Caco-2 (cell line): ENCODE measurements around the gene UBE2D3. TPM values are rescaled to one million over a fixed set of nuclear protein-coding genes. Genes with fewer than 3 reads are reported as not detected.
A peak's percentile ranks its signal among the peaks of the same experiment; 100 is the strongest.

Experiments used
- BruUV-seq: library from RNA; stranded (reverse); fragments of 400-500 nt; replicated peaks from 2 replicates; lab custom pipeline; 2021; lab: Mats Ljungman, UMichigan
- CTCF ChIA-PET: fragments of 300-600 bp; sonication (Branson Sonifier 250); formaldehyde crosslinking; loops from one replicate; lab custom pipeline; 2022; ENCODE audit warnings: antibody characterized with exemption; lab: Charles Lee
- POLR2A ChIA-PET: fragments of 300-600 bp; sonication (Branson Sonifier 250); formaldehyde crosslinking; loops from one replicate; lab custom pipeline; 2022; ENCODE audit warnings: antibody characterized with exemption; lab: Charles Lee
- DNase-seq, 2 experiments: peaks; one replicate each; pipeline versions ENCODE4 v3.0.0 to v3.0.0-alpha.2; 2020 to 2022
- H3K27me3 ChIP-seq: replicated peaks from 2 replicates; pipeline ENCODE4 v1.6.0; 2011; ENCODE audit warnings: low read length; ENCODE audit not compliant: control insufficient read depth, insufficient read depth
- H3K36me3 ChIP-seq: 2 replicates; pipeline ENCODE4 v1.5.1; 2011; ENCODE audit warnings: low read length; ENCODE audit not compliant: control insufficient read depth, insufficient read depth
- H3K4me1 ChIP-seq: fragments of 250-450 bp; sonication (Bioruptor Pico); 2 replicates; pipeline ENCODE4 v1.5.1; 2020; ENCODE audit warnings: mild to moderate bottlenecking
- H3K4me3 ChIP-seq: 2 replicates; pipeline ENCODE4 v1.5.1; 2011; ENCODE audit warnings: low read depth, mild to moderate bottlenecking, control low read depth, low read length
- H3K9me3 ChIP-seq: fragments of 250-450 bp; sonication (Bioruptor Pico); 2 replicates; pipeline ENCODE4 v1.5.1; 2020; ENCODE audit warnings: mild to moderate bottlenecking, moderate library complexity
- H3K27ac Mint-ChIP-seq: one replicate; pipeline ENCODE4 v1.8.0; 2022; ENCODE audit warnings: mixed read lengths; ENCODE audit not compliant: unreplicated experiment
- H3K27me3 Mint-ChIP-seq: one replicate; pipeline ENCODE4 v1.8.0; 2022; ENCODE audit warnings: mixed read lengths; ENCODE audit not compliant: insufficient read depth, unreplicated experiment
- H3K36me3 Mint-ChIP-seq: one replicate; pipeline ENCODE4 v1.8.0; 2022; ENCODE audit warnings: mild to moderate bottlenecking, mixed read lengths; ENCODE audit not compliant: insufficient read depth, unreplicated experiment
- H3K4me1 Mint-ChIP-seq: one replicate; pipeline ENCODE4 v1.8.0; 2022; ENCODE audit warnings: low read depth, mixed read lengths; ENCODE audit not compliant: unreplicated experiment
- H3K4me3 Mint-ChIP-seq: one replicate; pipeline ENCODE4 v1.8.0; 2022; ENCODE audit warnings: mild to moderate bottlenecking, moderate library complexity, mixed read lengths; ENCODE audit not compliant: unreplicated experiment
- H3K9me3 Mint-ChIP-seq: one replicate; pipeline ENCODE4 v1.8.0; 2022; ENCODE audit warnings: mixed read lengths; ENCODE audit not compliant: unreplicated experiment
- CTCF ChIP-seq, 2 experiments: fragments of 200-600 bp in 1 of 2; IDR thresholded peaks; 1 replicate in 1 of 2; 2 replicates in 1 of 2; pipeline versions ENCODE4 v1.5.1 to v1.8.0; 2011 to 2022; ENCODE audit warnings: antibody characterized with exemption in 1 of 2, control low read depth in 1 of 2, inconsistent platforms in 1 of 2, low read depth in 1 of 2, low read length in 1 of 2, mild to moderate bottlenecking in 1 of 2, moderate library complexity in 1 of 2; ENCODE audit not compliant: insufficient read depth in 1 of 2, severe bottlenecking in 1 of 2, unreplicated experiment in 1 of 2
- intact Hi-C: fragments of 100-400 bp; cut with micrococcal nuclease; formaldehyde crosslinking; loops from one replicate; pipeline ENCODE4 v1.10.0; 2022; ENCODE audit not compliant: unreplicated experiment
- total RNA-seq: library from RNA; stranded (reverse); gene quantifications from 2 replicates; pipeline ENCODE4 v1.2.3, GENCODE V29; 2022

The UBE2D3 gene
- total RNA-seq, 1 experiment from 2014 or later, result 305 TPM

DNA sequence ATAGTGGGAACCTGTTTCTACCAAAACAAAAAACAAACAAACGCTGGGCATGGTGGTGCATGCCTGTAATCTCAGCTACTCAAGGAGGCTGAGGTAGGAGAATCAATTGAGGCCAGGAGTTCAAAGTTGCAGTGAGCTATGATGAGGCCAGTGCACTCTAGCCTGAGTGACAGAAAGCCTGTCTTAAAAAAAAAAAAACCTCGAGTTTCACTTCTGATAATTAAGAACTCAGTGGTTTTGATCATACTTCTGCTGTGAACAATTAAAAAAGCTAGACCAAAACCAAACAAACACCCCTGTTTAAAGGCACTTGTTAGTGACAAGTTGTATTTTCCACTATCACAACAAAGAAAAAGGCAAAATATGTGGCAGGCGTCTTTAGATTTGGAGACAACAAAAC, 15.0 kb upstream of the UBE2D3 start:
- no peak for TF ChIP-seq CTCF (IDR thresholded peaks at IDR 0.05; ENCODE audit: insufficient read depth in 1 of 2, low read depth in 1 of 2, low read length in 1 of 2, severe bottlenecking in 1 of 2, unreplicated experiment in 1 of 2)
- Mint-ChIP-seq H3K27me3 (no peaks in the 10 kb centered on the region), H3K27ac (no peak overlapping the region), H3K4me1 (no peaks in the 10 kb centered on the region), H3K9me3 (no peaks in the 10 kb centered on the region), H3K4me3 (no peak overlapping the region), H3K36me3 (no peaks in the 10 kb centered on the region)
- Histone ChIP-seq H3K9me3 (no peaks in the 10 kb centered on the region), H3K27me3 (no peaks in the 10 kb centered on the region), H3K36me3 (no peaks in the 10 kb centered on the region), H3K4me3 (no peak overlapping the region), H3K4me1 (no peaks in the 10 kb centered on the region)
- ChIA-PET POLR2A (interaction anchor here (0.7 kb wide), 1 partner anchor 8 kb away, joined by 4 read pairs; no protein-coding TSS in a partner anchor), CTCF (no interaction called here)
- DNase-seq, result no peak
- no TSS peak for BruUV-seq
- intact Hi-C loops, result no loop called here

DNA sequence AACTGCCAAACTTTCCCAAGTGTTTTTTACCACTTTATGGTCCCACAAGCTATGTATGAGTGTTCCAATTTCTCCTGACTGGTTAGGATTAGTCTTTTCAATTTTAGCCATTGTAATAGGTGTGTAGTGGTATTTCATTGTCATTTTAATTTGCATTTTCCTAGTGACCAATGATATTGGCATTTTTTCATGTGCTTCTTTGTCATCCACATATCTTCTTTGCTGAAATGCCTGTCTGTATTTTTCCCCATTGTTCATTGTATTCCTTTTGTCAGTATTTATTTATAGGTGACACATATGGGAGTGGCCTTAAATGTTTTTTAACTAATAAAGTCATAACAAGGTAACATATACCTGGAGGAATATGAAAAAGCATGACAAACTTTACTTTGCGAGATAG, 9.2 kb upstream of the UBE2D3 start:
- peaks cover 25% of the 10 kb centered on the region for H3K4me1 ChIP-seq
- Mint-ChIP-seq H3K4me1 (peaks cover 16% of the 10 kb centered on the region), H3K9me3 (no peaks in the 10 kb centered on the region), H3K27ac (no peak overlapping the region), H3K36me3 (no peaks in the 10 kb centered on the region), H3K4me3 (no peak overlapping the region), H3K27me3 (no peaks in the 10 kb centered on the region)
- intact Hi-C loops, result no loop called here
- no peak for TF ChIP-seq CTCF (IDR thresholded peaks at IDR 0.05; ENCODE audit: insufficient read depth in 1 of 2, low read depth in 1 of 2, low read length in 1 of 2, severe bottlenecking in 1 of 2, unreplicated experiment in 1 of 2)
- ChIA-PET POLR2A (interaction anchor here (1.5 kb wide), 1 partner anchor 8 kb away, joined by 4 read pairs; no protein-coding TSS in a partner anchor), CTCF (no interaction called here)
- BruUV-seq, result no TSS peak
- no peaks in the 10 kb centered on the region for H3K27me3 ChIP-seq
- no peak for DNase-seq
- no peaks in the 10 kb centered on the region for H3K9me3 ChIP-seq
- H3K36me3 ChIP-seq, result no peaks in the 10 kb centered on the region
- no peak overlapping the region for H3K4me3 ChIP-seq

GRCh38 chr4:102832667-102833066, 5.3 kb upstream of the UBE2D3 start:
- CTCF ChIA-PET, result no interaction called here
- POLR2A ChIA-PET, result no interaction called here

More at GRCh38 chr4:102832667-102833066, 5.3 kb upstream of the UBE2D3 start:
- peaks cover 5% of the 10 kb centered on the region for H3K36me3 Mint-ChIP-seq
- no TSS peak for BruUV-seq
- no peaks in the 10 kb centered on the region for H3K36me3 ChIP-seq
- peak overlapping the region; percentile 16 for H3K27ac Mint-ChIP-seq
- no peak for DNase-seq
- no peak overlapping the region for H3K4me3 ChIP-seq
- H3K4me1 Mint-ChIP-seq, result peaks cover 16% of the 10 kb centered on the region
- H3K4me1 ChIP-seq, result peaks cover 30% of the 10 kb centered on the region
- intact Hi-C loops, result no loop called here
- no peak for TF ChIP-seq CTCF (IDR thresholded peaks at IDR 0.05; ENCODE audit: insufficient read depth in 1 of 2, low read depth in 1 of 2, low read length in 1 of 2, severe bottlenecking in 1 of 2, unreplicated experiment in 1 of 2)
- H3K9me3 Mint-ChIP-seq, result no peaks in the 10 kb centered on the region
- H3K4me3 Mint-ChIP-seq, result no peak overlapping the region
- no peaks in the 10 kb centered on the region for H3K27me3 ChIP-seq
- H3K27me3 Mint-ChIP-seq, result no peaks in the 10 kb centered on the region
- no peaks in the 10 kb centered on the region for H3K9me3 ChIP-seq
